Endometrial microvascular endothelial cells (primary cell): Measurements from ENCODE around the gene FOXD3. TPM values are rescaled to one million over a fixed set of nuclear protein-coding genes. Genes with fewer than 3 reads are reported as not detected.
"Not testable (repeated sequence)": the region's sequence is repeated elsewhere in the genome, so short reads cannot be mapped to it uniquely, and the experiment has no call there.

Experiments used
- in situ Hi-C: cut with HindIII; loops from 2 replicates; pipeline ENCODE4 v1.10.0; 2017; ENCODE audit warnings: low sequenced_read_pairs, low pct_unique_long_range_greater_than_20kb; ENCODE audit errors: inconsistent ontology term
- total RNA-seq: library from RNA; depleted of rRNA; stranded (reverse); fragments of >200 nt; gene quantifications from one replicate; pipeline ENCODE4 v1.2.3, GENCODE V29; 2015; ENCODE audit errors: inconsistent ontology term

FOXD3 gene
- total RNA-seq, 1 donor from 2014 or later: not detected

GRCh38 chr1:63342402-63342801 lies 20.0 kb downstream of the FOXD3 start:
- in situ Hi-C loops: no loop called here

GRCh38 chr1:63343922-63344321 lies 21.6 kb downstream of the FOXD3 start:
- in situ Hi-C loops: no loop called here

- in situ Hi-C loops: no loop called here
Observed at GRCh38 chr1:63350320-63350719, 28.0 kb downstream of the FOXD3 start.

GRCh38 chr1:63352736-63353135 lies 30.4 kb downstream of the FOXD3 start:
- in situ Hi-C loops: no loop called here

- in situ Hi-C loops: not testable (repeated sequence)
Observed at GRCh38 chr1:63356234-63356633, 33.9 kb downstream of the FOXD3 start.

GRCh38 chr1:63359561-63359960 lies 37.2 kb downstream of the FOXD3 start:
- in situ Hi-C loops: no loop called here

GRCh38 chr1:63362073-63362472 lies 39.7 kb downstream of the FOXD3 start:
- in situ Hi-C loops: no loop called here

GRCh38 chr1:63362578-63362977 lies 40.2 kb downstream of the FOXD3 start:
- in situ Hi-C loops: no loop called here

GRCh38 chr1:63363014-63363413 lies 40.6 kb downstream of the FOXD3 start:
- in situ Hi-C loops: no loop called here

- in situ Hi-C loops: no loop called here
Observed at GRCh38 chr1:63366908-63367214, 44.5 kb downstream of the FOXD3 start.

GRCh38 chr1:63367215-63368103 lies 45.1 kb downstream of the FOXD3 start, which contains the start of gene ALG6:
Gene ALG6 (plus strand): TSS chr1:63367627. CDS start chr1:63370978, 3,351 bp downstream.
- in situ Hi-C loops: no loop called here

- in situ Hi-C loops: no loop called here
Observed at GRCh38 chr1:63368131-63368530, 45.8 kb downstream of the FOXD3 start.

Other genes with a start within 250 kb of the FOXD3 start
- gene ALG6, start 45.1 kb downstream of the FOXD3 start, total RNA-seq: 19.7 TPM
- 28.8 TPM for gene ITGB3BP, start 200.7 kb downstream of the FOXD3 start, total RNA-seq
- gene EFCAB7, start 201.0 kb downstream of the FOXD3 start, total RNA-seq: 4.7 TPM